GM23338 (cell line): ENCODE data around the gene POLR3G. TPM values are rescaled to one million over a fixed set of nuclear protein-coding genes. Genes with fewer than 3 reads are reported as not detected.

Experiments used
- ATAC-seq: fragments of 200-7000 bp; cut with Tn5 transposase; 3 replicates; pipeline ENCODE4 v1.9.1; 2020
- DNase-seq: peaks from one replicate; pipeline ENCODE4 v3.0.0-alpha.2; 2015; ENCODE audit warnings: low spot score
- H2AFZ ChIP-seq: fragments of 200-600 bp; sonication (generic); 2 replicates; pipeline ENCODE4 v1.8.0; 2016; ENCODE audit warnings: antibody characterized with exemption, mild to moderate bottlenecking, moderate library complexity
- H3F3A ChIP-seq: fragments of 200-600 bp; sonication (generic); replicated peaks from 2 replicates; pipeline ENCODE4 v1.8.0; 2017; ENCODE audit warnings: antibody characterized with exemption, mixed run types, low read depth
- H3K27ac ChIP-seq: fragments of 200-600 bp; sonication (generic); 2 replicates; pipeline ENCODE4 v1.6.1; 2016; ENCODE audit warnings: low read depth
- H3K27me3 ChIP-seq: fragments of 200-600 bp; sonication (generic); 2 replicates; pipeline ENCODE4 v1.8.0; 2016; ENCODE audit warnings: mild to moderate bottlenecking, mixed run types, moderate library complexity; ENCODE audit not compliant: insufficient read depth
- H3K36me3 ChIP-seq: fragments of 200-600 bp; sonication (generic); 2 replicates; pipeline ENCODE4 v1.8.0; 2016; ENCODE audit warnings: mild to moderate bottlenecking; ENCODE audit not compliant: insufficient read depth
- H3K4me1 ChIP-seq: fragments of 200-600 bp; sonication (generic); 2 replicates; pipeline ENCODE4 v1.8.0; 2016; ENCODE audit warnings: mild to moderate bottlenecking, moderate library complexity; ENCODE audit not compliant: insufficient read depth
- H3K4me2 ChIP-seq: fragments of 200-600 bp; sonication (generic); 2 replicates; pipeline ENCODE4 v1.7.1; 2017; ENCODE audit warnings: mixed run types
- H3K4me3 ChIP-seq: fragments of 200-600 bp; sonication (generic); 2 replicates; pipeline ENCODE4 v1.6.1; 2016; ENCODE audit warnings: mixed run types
- H3K79me2 ChIP-seq: fragments of 200-600 bp; sonication (generic); replicated peaks from 2 replicates; pipeline ENCODE4 v1.8.0; 2017; ENCODE audit warnings: mild to moderate bottlenecking; ENCODE audit not compliant: insufficient read depth
- H3K9me2 ChIP-seq: fragments of 200-600 bp; sonication (generic); 2 replicates; pipeline ENCODE4 v1.8.0; 2017; ENCODE audit not compliant: insufficient read depth
- H4K20me1 ChIP-seq: fragments of 200-600 bp; sonication (generic); replicated peaks from 2 replicates; pipeline ENCODE4 v1.8.0; 2017; ENCODE audit warnings: mild to moderate bottlenecking; ENCODE audit not compliant: insufficient read depth
- H3K27ac Mint-ChIP-seq: 2 replicates; pipeline ENCODE4 v1.8.0; 2020; ENCODE audit warnings: inconsistent platforms, mild to moderate bottlenecking, moderate library complexity, mixed read lengths
- H3K27me3 Mint-ChIP-seq: 3 replicates; pipeline ENCODE4 v1.8.0; 2022; ENCODE audit warnings: low read depth, mild to moderate bottlenecking, moderate library complexity, mixed read lengths, inconsistent platforms; ENCODE audit not compliant: insufficient read depth, poor library complexity
- H3K36me3 Mint-ChIP-seq: 3 replicates; pipeline ENCODE4 v1.8.0; 2021; ENCODE audit warnings: low read depth, mild to moderate bottlenecking, inconsistent platforms, moderate library complexity, mixed read lengths
- H3K4me1 Mint-ChIP-seq: 3 replicates; pipeline ENCODE4 v1.8.0; 2020; ENCODE audit warnings: mild to moderate bottlenecking, inconsistent platforms, mixed read lengths
- H3K4me3 Mint-ChIP-seq: 3 replicates; pipeline ENCODE4 v1.8.0; 2021; ENCODE audit warnings: moderate library complexity, mild to moderate bottlenecking, inconsistent platforms, mixed read lengths
- H3K9me3 Mint-ChIP-seq: 3 replicates; pipeline ENCODE4 v1.8.0; 2020; ENCODE audit warnings: moderate library complexity, mild to moderate bottlenecking, inconsistent platforms, mixed read lengths
- ETS1 ChIP-seq: IDR thresholded peaks from 2 replicates; pipeline ENCODE4 v1.6.1; 2016; ENCODE audit warnings: antibody characterized with exemption
- EZH2 ChIP-seq: fragments of 200-600 bp; sonication (generic); IDR thresholded peaks from one replicate; pipeline ENCODE4 v1.8.0; 2017; ENCODE audit warnings: antibody characterized with exemption, mild to moderate bottlenecking, low read depth; ENCODE audit not compliant: unreplicated experiment
- JUNB ChIP-seq: IDR thresholded peaks from one replicate; pipeline ENCODE4 v1.6.1; 2016; ENCODE audit warnings: antibody characterized with exemption; ENCODE audit not compliant: unreplicated experiment
- NANOG ChIP-seq: IDR thresholded peaks from 2 replicates; pipeline ENCODE4 v1.6.1; 2016; ENCODE audit warnings: antibody characterized with exemption, borderline replicate concordance
- REST ChIP-seq: IDR thresholded peaks from one replicate; pipeline ENCODE4 v1.6.1; 2018; ENCODE audit warnings: antibody characterized with exemption; ENCODE audit not compliant: unreplicated experiment
- STAT1 ChIP-seq: IDR thresholded peaks from one replicate; pipeline ENCODE4 v1.6.1; 2016; ENCODE audit warnings: antibody characterized with exemption; ENCODE audit not compliant: unreplicated experiment
- ZNF114 ChIP-seq: fragments of 250-450 bp; sonication (Bioruptor Pico); IDR thresholded peaks from 2 replicates; pipeline ENCODE4 v1.5.0; 2020; ENCODE audit warnings: mild to moderate bottlenecking, moderate library complexity
- ZNF331 ChIP-seq: fragments of 250-450 bp; sonication (Bioruptor Pico); IDR thresholded peaks from 2 replicates; pipeline ENCODE4 v1.5.0; 2020; ENCODE audit warnings: low read depth, mild to moderate bottlenecking, moderate library complexity
- ZNF462 ChIP-seq: fragments of 250-450 bp; sonication (Bioruptor Pico); IDR thresholded peaks from 2 replicates; pipeline ENCODE4 v1.5.0; 2020; ENCODE audit warnings: mild to moderate bottlenecking, moderate library complexity
- polyA plus RNA-seq: library from polyadenylated mRNA; unstranded; fragments of >200 nt; fragmentation: Nextera tagmentation; extraction: Ambion mirVana; gene quantifications from 2 replicates; pipeline ENCODE4 v1.2.1, GENCODE V29; 2016
- total RNA-seq: library from RNA; depleted of rRNA; stranded (reverse); fragments of >200 nt; shearing (Covaris generic); gene quantifications from 2 replicates; pipeline ENCODE4 v1.2.3, GENCODE V29; 2014

Gene POLR3G
- total and polyA plus RNA-seq, 2 experiments from 2014 or later: 147 to 376 TPM

GRCh38 chr5:90549729-90550275, 75.1 kb downstream of the POLR3G start:
- H3K27ac ChIP-seq: no peak overlapping the region
- no peak overlapping the region for H2AFZ ChIP-seq
- no peak for TF ChIP-seq REST
- TF ChIP-seq ZNF114 (CRISPR knock-in tag): no peak
- no peak for TF ChIP-seq EZH2
- no peak for TF ChIP-seq JUNB
- no peak for TF ChIP-seq NANOG
- TF ChIP-seq ETS1: no peak
- TF ChIP-seq STAT1: no peak
- no peak for TF ChIP-seq ZNF462 (CRISPR knock-in tag)
- no peak for TF ChIP-seq ZNF331 (CRISPR knock-in tag)
- H3K27me3 ChIP-seq: no peaks in the 10 kb centered on the region
- no peak overlapping the region for H3K4me3 ChIP-seq
- ATAC-seq (no peak), DNase-seq (no peak)
- H3K4me1 ChIP-seq: peaks cover 46% of the 10 kb centered on the region
- Mint-ChIP-seq H3K9me3 (no peaks in the 10 kb centered on the region), H3K27me3 (peaks cover 4% of the 10 kb centered on the region), H3K27ac (no peak overlapping the region), H3K4me1 (peaks cover 44% of the 10 kb centered on the region), H3K36me3 (no peaks in the 10 kb centered on the region), H3K4me3 (no peak overlapping the region)
- H3K4me2 ChIP-seq: no peak overlapping the region
- no peaks in the 10 kb centered on the region for H4K20me1 ChIP-seq
- H3F3A ChIP-seq: no peaks in the 10 kb centered on the region
- H3K9me2 ChIP-seq: no peaks in the 10 kb centered on the region
- no peaks in the 10 kb centered on the region for H3K79me2 ChIP-seq
- no peaks in the 10 kb centered on the region for H3K36me3 ChIP-seq
